Fibroblast of skin of left biceps (primary cell): ENCODE measurements around the gene SUSD4.

Experiments
- DNase-seq, 2 experiments: peaks; one replicate each; pipeline ENCODE4 v3.0.0-alpha.2; 2013; ENCODE audit warnings: low read depth in 2 of 2

SUSD4 gene

GRCh38 chr1:223231011-223231572, 132.9 kb downstream of the SUSD4 start:
- DNase-seq, result no peak

GRCh38 chr1:223230161-223230881, 133.7 kb downstream of the SUSD4 start:
- DNase-seq, result peak; percentile 57 to 64

DNA sequence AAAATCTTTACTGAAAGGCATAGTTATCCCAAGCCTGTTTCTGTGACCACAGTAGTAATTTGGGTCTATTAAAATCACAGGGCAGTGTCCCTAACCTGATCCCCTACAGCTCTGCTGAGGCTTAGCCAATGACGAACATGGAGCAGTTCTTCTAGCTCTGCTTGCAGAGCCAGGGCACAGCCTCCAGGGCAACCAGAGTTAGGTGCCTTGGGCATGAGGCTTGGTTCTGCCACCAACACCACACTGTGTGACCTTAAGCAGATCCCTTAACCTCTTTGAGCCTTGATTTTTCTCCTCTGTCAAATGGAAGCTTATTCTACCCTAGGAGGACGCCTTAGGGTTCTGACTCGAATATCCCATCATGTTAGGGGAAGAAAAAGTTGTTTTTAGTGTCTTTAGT, 134.2 kb downstream of the SUSD4 start:
- no peak for DNase-seq

- no peak for DNase-seq
Observed at GRCh38 chr1:223228931-223229528, 134.9 kb downstream of the SUSD4 start.

DNA sequence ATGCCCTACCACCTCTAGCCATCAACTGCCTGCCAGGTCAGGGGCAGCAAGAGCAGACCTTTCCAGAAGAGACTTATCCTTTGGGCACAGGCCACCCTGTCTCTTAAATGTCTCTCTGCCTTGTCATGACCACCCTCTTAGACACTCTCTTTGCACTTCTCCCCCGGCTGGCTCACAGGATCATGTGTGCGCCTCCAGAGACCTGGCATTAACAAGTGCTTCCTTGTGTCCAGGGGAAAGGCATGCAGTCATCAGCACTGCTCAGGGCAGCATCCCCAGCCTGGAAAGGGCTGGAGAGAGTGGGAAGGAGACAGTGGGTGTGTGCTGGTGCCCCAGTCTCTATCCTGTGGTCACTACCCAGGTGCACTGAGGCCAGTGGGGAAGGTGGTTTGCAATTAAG, 135.8 kb downstream of the SUSD4 start:
- no peak for DNase-seq

- no peak for DNase-seq
Observed at GRCh38 chr1:223227486-223228196, 136.3 kb downstream of the SUSD4 start.

DNA sequence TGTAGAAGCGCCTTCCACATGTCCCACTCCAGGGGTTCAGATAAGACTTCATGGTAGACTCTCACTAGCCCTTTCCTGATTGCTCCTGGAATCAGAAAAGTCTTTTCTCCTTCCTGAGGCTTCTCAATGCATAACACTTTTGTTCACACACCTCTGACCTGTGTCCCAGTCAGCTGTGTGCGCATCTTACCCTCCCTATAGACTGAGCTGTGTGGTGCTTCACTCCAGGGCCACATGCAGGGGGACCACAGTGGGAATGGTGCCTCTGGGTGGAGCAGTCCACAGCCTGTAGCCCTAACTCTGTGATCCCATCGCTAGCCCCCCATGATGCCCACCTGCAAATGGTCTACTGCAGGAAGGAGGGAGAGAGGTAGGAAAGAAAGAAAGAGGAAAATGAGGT, 136.9 kb downstream of the SUSD4 start:
- no peak for DNase-seq

DNA sequence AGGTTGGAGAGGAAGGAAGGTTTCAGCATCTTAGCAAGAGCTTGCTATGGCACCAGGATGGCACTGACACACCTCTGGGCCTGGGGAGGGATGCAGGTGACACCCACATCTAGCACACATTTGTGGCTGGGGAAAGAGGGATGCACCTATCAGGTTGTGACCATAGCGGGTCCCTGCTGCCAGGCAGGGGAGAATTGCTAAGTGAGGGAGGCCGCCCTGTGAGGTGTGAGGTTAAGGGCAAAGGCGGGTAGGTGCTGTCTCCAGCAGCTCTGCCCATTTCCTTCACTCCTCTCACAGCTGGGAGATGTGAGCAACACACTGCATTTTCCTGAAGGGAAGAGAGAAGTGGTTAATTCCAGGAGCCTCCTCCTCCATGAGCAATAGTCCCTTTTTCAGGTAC, 137.7 kb downstream of the SUSD4 start:
- no peak for DNase-seq

DNA sequence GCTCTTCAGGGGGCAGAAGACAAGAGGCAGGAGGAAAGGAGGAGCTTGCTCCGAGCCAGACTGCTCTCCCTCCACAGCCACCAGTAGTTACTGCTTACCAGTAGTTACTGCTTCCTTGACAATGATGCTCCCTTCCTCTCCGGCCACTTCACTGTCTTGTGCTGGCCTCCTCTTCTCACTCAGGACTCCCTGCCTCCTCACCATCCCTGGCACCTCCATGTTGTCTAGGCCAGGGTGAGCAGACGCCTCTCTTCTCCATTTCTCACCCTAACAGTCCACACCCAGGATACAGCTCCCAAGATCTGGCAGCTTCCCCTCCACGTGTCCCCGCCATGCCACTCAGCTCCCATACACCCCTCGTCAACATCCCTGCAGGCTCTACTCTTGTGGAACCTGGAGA, 138.5 kb downstream of the SUSD4 start:
- DNase-seq, result no peak

- DNase-seq, result no peak
Observed at GRCh38 chr1:223225061-223225460, 138.9 kb downstream of the SUSD4 start.

DNA sequence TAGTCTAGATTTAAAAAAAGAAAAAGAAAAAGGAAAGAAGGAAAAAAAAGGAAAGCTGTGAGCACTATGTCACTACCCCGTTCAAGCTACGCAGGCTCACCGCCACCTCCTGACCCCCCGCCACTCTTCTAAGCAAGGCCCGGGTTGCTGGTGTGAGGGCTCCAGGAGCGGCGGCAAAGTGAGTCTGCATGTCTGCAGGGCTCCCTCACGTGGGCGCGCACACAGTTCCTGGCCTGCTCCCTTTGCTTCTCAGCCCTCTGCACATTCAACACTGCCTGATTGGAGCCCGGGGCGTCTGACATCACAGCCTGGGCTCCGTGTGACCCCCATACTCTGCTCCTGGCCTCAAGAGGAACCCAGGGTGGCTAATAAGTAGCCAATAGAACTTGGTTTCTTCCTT, 139.5 kb downstream of the SUSD4 start:
- DNase-seq, result no peak

GRCh38 chr1:223223091-223223995, 140.6 kb downstream of the SUSD4 start:
- no peak for DNase-seq

DNA sequence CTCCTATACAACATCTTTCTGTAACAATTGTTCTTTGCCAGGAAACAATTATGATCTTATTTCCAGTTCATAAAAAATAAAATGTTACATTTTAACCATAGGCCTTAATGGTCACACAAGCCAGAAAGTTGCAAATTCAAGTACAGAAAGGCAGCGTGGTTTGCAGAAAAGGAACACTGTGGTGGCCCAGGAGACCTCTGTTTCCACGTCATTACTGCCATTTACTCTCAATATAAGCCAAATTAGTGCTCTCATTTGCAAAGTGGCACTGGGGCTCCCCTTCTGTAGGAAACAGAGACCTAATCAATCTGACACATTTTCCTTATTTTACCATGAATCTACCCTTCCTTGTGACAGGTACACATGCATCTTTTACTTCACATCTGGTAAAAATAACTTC, 141.6 kb downstream of the SUSD4 start:
- no peak for DNase-seq

DNA sequence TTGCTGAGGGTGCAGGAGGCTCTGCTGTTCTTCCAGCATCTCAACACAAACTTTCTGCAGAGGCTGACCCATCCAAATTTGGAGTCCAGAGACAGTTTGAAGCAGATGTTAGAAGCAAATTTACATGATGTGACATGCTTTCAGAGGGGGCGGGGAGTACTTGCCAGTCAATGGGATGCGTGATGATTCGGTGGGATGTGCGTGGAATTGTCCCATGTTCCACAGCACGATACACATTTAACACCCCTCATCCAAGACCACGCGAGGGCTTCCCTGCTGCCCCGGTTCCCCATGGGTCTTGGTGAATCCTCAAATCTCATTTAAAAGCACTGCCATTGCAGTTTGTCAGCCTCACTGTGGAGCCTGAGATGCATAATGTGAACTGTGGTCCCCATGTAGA, 142.3 kb downstream of the SUSD4 start:
- no peak for DNase-seq

- DNase-seq, result no peak
Observed at GRCh38 chr1:223219846-223220610, 143.9 kb downstream of the SUSD4 start.

DNA sequence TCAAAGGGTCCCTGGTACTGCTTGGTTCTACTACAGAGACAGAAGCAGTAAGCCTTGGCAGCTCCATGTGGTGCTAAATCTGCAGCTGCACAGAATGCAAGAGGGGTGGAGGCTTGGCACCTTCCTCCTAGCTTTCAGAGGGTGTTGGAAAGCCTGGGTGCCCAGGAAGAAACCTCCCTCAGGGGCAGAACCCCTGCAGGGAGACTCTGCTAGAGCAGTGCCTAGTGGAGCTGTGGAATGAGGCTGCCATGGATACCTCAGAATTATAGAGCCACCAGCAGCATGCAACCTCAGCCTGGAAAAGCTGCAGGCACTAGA, 144.7 kb downstream of the SUSD4 start:
- no peak for DNase-seq

GRCh38 chr1:223217781-223218180, 146.2 kb downstream of the SUSD4 start:
- DNase-seq, result no peak

DNA sequence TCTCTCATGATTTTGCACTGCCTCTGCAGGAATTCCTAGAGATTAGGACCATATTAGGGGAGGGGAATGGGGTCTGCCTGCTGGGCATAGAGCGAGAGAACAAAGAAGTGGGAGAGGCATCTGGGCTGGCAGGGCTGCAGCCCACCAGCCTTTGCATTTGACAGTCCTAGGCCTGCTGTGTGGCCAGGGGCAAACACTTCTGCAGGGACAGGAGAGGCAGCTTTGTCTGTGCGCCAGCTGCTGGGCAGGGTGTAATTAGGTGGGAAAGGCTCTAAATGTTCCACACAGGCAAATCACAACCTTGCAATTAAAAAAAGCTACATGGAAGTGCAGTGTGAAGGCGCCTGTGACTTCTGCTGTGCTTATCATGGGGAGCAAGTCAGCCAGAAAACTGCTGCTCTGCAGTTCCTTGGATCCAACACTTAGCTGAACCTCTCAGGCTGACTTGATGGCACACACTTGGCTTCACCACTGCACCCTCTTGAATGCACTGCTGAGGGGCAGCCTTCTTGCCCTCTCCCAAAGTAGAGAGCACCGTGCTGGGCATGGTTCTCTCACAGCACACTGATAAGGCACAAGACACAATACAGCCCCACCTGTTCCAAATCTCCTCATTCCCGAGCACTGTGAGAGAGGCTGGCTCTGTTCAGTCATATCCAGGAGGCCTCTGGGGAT, 147.3 kb downstream of the SUSD4 start:
- DNase-seq, result no peak

- DNase-seq, result no peak
Observed at GRCh38 chr1:223216074-223216473, 147.9 kb downstream of the SUSD4 start.

GRCh38 chr1:223215026-223215425, 148.9 kb downstream of the SUSD4 start:
- DNase-seq, result no peak
